Measurements from ENCODE around the gene CXCL1.

GRCh38 chr4:73885574-73886267, 16.5 kb downstream of the CXCL1 start:
- TF ChIP-seq POLR2A (IDR thresholded peaks at IDR 0.05) (no peak), CTCF (IDR thresholded peaks at IDR 0.05) (no peak), EP300 (IDR thresholded peaks at IDR 0.05) (no peak)

Measured in tibial nerve (tissue), 4 donors.